ENCODE results near the gene CNTN1.

DNA sequence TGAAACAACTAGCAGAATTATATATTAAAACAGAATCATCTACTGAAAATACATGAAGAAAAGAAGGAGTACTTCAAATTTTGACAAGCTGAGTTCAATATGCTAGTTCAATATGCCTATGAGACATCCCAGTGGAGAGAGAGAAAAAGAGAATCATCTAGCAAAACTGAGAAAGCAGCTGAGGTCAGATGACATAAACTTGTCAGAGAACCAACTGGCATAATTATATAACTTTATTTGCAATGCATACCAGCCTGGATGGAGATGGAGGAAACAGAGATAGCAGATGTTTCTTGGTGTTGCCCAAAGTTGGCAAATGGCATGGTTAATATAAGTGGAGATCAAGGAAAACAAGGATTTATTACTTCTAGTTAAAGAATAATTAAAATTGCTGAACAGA, 347.2 kb downstream of the CNTN1 start:
- TF ChIP-seq, protein P1, sequence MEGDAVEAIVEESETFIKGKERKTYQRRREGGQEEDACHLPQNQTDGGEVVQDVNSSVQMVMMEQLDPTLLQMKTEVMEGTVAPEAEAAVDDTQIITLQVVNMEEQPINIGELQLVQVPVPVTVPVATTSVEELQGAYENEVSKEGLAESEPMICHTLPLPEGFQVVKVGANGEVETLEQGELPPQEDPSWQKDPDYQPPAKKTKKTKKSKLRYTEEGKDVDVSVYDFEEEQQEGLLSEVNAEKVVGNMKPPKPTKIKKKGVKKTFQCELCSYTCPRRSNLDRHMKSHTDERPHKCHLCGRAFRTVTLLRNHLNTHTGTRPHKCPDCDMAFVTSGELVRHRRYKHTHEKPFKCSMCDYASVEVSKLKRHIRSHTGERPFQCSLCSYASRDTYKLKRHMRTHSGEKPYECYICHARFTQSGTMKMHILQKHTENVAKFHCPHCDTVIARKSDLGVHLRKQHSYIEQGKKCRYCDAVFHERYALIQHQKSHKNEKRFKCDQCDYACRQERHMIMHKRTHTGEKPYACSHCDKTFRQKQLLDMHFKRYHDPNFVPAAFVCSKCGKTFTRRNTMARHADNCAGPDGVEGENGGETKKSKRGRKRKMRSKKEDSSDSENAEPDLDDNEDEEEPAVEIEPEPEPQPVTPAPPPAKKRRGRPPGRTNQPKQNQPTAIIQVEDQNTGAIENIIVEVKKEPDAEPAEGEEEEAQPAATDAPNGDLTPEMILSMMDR (conservative IDR thresholded peaks at IDR 0.05): no peak
- TF ChIP-seq ZFX (IDR thresholded peaks at IDR 0.05): no peak
